Measurements from ENCODE around the gene KCNAB1.

DNA sequence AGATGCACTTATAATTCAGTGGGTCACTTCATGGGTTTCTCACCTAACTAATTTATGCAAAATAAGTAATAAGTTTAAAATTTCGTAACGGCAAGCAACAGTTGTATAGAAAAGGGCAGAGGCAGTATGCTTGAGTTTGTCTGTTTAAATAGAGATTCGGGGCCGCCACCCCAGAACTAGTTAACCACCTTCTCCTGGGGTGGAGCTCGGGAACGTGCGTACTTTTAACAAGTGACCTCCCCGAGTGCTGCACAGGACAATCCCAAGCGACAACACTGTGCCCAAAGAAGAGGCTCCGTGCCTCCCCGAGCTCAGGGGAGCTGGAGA is 434.1 kb downstream of the KCNAB1 start:
- TF ChIP-seq, protein P1, sequence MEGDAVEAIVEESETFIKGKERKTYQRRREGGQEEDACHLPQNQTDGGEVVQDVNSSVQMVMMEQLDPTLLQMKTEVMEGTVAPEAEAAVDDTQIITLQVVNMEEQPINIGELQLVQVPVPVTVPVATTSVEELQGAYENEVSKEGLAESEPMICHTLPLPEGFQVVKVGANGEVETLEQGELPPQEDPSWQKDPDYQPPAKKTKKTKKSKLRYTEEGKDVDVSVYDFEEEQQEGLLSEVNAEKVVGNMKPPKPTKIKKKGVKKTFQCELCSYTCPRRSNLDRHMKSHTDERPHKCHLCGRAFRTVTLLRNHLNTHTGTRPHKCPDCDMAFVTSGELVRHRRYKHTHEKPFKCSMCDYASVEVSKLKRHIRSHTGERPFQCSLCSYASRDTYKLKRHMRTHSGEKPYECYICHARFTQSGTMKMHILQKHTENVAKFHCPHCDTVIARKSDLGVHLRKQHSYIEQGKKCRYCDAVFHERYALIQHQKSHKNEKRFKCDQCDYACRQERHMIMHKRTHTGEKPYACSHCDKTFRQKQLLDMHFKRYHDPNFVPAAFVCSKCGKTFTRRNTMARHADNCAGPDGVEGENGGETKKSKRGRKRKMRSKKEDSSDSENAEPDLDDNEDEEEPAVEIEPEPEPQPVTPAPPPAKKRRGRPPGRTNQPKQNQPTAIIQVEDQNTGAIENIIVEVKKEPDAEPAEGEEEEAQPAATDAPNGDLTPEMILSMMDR (conservative IDR thresholded peaks at IDR 0.05; ENCODE audit: low read depth, low read length), result no peak
- TF ChIP-seq EZH2 (IDR thresholded peaks at IDR 0.05; ENCODE audit: borderline replicate concordance, low read depth, low read length, poor library complexity, severe bottlenecking), result no peak
